GM12891 (cell line): ENCODE measurements around the gene SHISA5.

Source experiments
- DNase-seq: peaks from one replicate; pipeline ENCODE4 v3.0.0; 2011; ENCODE audit warnings: low spot score; ENCODE audit not compliant: insufficient read length
- FAIRE-seq: peaks from 2 replicates; lab custom pipeline; 2011; peaks lifted over from hg19 to GRCh38; lab: Jason Lieb, UNC
- PAX5 ChIP-seq: IDR thresholded peaks from 2 replicates; pipeline ENCODE4 v1.6.1; 2011; ENCODE audit warnings: low read length, moderate library complexity, mild to moderate bottlenecking; ENCODE audit not compliant: insufficient read depth, severe bottlenecking
- POLR2A ChIP-seq: IDR thresholded peaks from 2 replicates; pipeline ENCODE4 v1.6.1; 2011; ENCODE audit warnings: low read depth, low read length, control low read depth
- POLR2AphosphoS5 ChIP-seq: IDR thresholded peaks from 2 replicates; pipeline ENCODE4 v1.6.1; 2011; ENCODE audit warnings: low read depth, low read length, control low read depth
- POU2F2 ChIP-seq: IDR thresholded peaks from 2 replicates; pipeline ENCODE4 v1.6.1; 2011; ENCODE audit warnings: low read depth, mild to moderate bottlenecking, control low read depth, low read length, moderate library complexity
- SPI1 ChIP-seq: IDR thresholded peaks from 2 replicates; pipeline ENCODE4 v1.6.1; 2011; ENCODE audit warnings: low read depth, low read length, control low read depth
- TAF1 ChIP-seq: IDR thresholded peaks from 2 replicates; pipeline ENCODE4 v1.6.1; 2011; ENCODE audit warnings: low read depth, low read length, control low read depth

The SHISA5 gene

DNA sequence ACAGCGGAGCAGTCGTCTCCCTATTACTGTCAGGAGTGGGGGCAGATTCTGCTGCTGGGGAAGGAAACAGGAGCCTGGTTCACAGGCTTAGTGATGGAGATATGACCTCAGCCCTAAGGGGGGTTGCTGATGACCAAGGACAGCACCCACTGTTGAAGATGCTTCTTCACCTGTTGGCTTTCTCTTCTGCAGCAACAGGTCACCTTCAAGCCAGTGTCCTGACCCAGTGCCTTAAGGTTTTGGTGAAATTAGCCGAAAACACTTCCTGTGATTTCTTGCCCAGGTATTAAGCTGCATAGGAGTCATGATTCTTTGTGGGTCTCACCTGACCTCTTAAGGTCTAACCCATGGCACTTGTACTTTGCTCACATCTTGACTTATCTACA, 43.5 kb downstream of the SHISA5 start:
- FAIRE-seq (no peak), DNase-seq (no peak)
- no peak for TF ChIP-seq POLR2AphosphoS5
- TF ChIP-seq POLR2A: no peak
- TF ChIP-seq POU2F2: no peak
- no peak for TF ChIP-seq PAX5
- TF ChIP-seq SPI1: no peak
- no peak for TF ChIP-seq TAF1

DNA sequence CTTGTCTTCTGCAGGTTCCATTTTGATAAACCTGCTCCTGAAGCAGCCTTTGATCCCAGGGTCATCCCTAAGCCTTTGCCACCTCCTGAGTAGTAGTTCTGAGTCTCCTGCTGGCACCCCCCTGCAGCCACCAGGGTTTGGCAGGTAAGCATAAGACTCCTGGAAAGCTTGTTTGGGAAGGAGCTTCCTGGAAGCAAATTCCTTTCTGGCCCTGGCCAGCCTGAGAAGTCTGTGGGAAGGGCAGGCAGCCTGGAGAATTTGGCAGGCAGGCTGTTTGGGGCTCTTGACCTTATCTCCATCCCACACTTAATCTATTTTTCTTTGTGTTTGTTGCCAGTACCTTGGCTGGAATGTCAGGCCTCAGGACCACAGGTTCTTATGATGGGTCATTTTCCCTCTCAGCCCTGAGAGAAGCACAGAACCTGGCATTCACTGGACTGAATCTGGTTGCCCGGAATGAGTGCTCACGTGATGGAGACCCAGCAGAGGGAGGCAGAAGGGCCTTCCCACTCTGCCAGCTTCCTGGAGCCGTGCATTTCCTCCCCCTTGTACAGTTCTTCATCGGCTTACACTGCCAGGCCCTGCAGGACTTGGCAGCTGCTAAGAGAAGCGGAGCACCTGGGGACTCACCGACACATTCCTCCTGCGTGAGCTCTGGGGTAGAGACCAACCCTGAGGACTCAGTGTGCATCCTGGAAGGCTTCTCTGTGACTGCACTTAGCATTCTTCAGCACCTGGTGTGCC, 44.0 kb downstream of the SHISA5 start:
- FAIRE-seq (no peak), DNase-seq (no peak)

DNA sequence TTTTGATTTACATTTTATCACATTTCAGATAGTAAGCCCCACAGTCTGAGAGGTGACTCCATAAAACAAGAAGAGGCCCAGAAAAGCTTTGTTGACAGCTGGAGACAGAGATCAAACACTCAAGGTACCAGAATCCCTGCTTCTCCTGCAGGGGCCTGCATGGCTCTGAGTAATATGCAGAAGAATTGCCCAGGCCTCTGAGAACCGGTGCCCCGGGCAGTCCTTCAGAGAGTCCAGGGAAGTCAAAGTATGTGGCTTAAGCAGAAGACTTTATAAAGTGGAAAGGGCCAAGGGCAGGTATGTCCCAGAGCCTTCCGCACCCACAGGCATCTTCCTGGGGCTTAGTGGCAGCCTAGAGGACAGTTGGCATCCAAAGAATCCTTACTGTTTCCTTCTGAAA, 44.6 kb downstream of the SHISA5 start:
- FAIRE-seq: no peak
- no peak for TF ChIP-seq POLR2AphosphoS5
- no peak for TF ChIP-seq SPI1
- no peak for TF ChIP-seq TAF1
- TF ChIP-seq POLR2A: no peak
- TF ChIP-seq POU2F2: no peak
- no peak for TF ChIP-seq PAX5
- no peak for DNase-seq

More for the DNA sequence above, 44.0 kb downstream of the SHISA5 start:
- TF ChIP-seq SPI1 (no peak), TAF1 (no peak), POLR2A (no peak), POLR2AphosphoS5 (no peak), PAX5 (no peak), POU2F2 (no peak)

GRCh38 chr3:48456456-48456855, 47.5 kb downstream of the SHISA5 start:
- DNase-seq (no peak), FAIRE-seq (no peak)
- no peak for TF ChIP-seq SPI1
- TF ChIP-seq POLR2AphosphoS5: no peak
- no peak for TF ChIP-seq PAX5
- no peak for TF ChIP-seq POU2F2
- TF ChIP-seq TAF1: no peak
- TF ChIP-seq POLR2A: no peak

GRCh38 chr3:48451270-48451669, 52.7 kb downstream of the SHISA5 start:
- FAIRE-seq: no peak
- TF ChIP-seq SPI1 (no peak), TAF1 (no peak), POLR2A (no peak), POLR2AphosphoS5 (no peak), PAX5 (no peak), POU2F2 (no peak)
- DNase-seq: no peak

GRCh38 chr3:48446425-48447193, 57.4 kb downstream of the SHISA5 start, which contains the start of gene ATRIP:
Gene ATRIP, plus strand, starts transcription at chr3:48446737. Its CDS starts 109 bp downstream, at chr3:48446846.
- FAIRE-seq (peak; percentile 96), DNase-seq (peak; percentile 94)
- TF ChIP-seq PAX5 (no peak), POU2F2 (peak; percentile 70), TAF1 (peak; percentile 87), POLR2A (peak; percentile 85), POLR2AphosphoS5 (peak; percentile 91)

GRCh38 chr3:48446043-48446424, 57.9 kb downstream of the SHISA5 start:
- no peak for TF ChIP-seq PAX5
- FAIRE-seq (no peak), DNase-seq (no peak)

GRCh38 chr3:48445277-48445882, 58.6 kb downstream of the SHISA5 start:
- no peak for DNase-seq
- FAIRE-seq: no peak

DNA sequence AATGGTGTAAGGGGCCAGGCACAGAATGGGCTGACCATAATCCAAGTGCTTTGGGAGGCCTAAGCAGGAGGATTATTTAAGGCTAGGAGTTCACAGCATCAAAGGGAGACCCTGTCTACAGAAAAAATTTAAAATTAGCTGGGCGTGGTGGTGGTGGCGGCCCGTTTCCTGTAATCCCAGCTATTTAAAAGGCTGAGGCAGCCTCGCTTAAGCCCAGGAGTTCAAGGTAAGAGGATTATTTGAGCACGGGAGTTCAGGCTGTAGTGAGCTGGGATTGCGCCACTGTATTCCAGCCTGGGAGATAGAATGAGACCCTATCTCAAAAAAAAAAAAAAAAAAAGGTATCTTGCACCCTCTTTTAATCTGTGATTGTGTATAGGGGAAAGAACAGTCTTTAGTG, 62.0 kb downstream of the SHISA5 start:
- no peak for DNase-seq

More at GRCh38 chr3:48445277-48445882, 58.6 kb downstream of the SHISA5 start:
- TF ChIP-seq SPI1: no peak
- TF ChIP-seq POLR2A: peak; percentile 31; the same call in 1 of the 2 replicates

More for the DNA sequence above, 62.0 kb downstream of the SHISA5 start:
- no peak for FAIRE-seq
- no peak for TF ChIP-seq POU2F2
- TF ChIP-seq SPI1: no peak
- TF ChIP-seq TAF1: no peak
- TF ChIP-seq PAX5: no peak
- TF ChIP-seq POLR2A: no peak
- TF ChIP-seq POLR2AphosphoS5: no peak
